ENCODE measurements around the gene LIN9.
"Not testable (repeated sequence)": the region's sequence is repeated elsewhere in the genome, so short reads cannot be mapped to it uniquely, and the experiment has no call there.

Gene LIN9

GRCh38 chr1:226318471-226318870 lies 9.5 kb upstream of the LIN9 start:
- no peak for DNase-seq

DNA sequence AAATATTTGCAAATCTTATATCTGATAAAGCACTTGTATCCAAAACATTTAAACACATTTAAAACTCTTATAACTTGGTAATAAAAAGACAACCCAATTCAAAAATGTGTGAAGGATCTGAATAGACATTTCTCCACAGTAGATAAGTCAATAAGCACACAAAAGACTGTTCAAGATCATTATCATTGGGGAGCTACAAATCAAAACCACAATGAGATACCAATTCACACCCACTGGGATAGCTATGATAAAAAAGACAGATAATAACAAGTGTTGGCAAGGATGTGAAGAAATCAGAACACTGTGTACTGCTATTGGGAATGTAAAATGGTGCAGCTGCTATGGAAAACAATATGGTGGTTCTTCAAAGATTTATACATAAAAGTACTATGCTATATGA lies 5.1 kb upstream of the LIN9 start:
- no peak for DNase-seq

DNA sequence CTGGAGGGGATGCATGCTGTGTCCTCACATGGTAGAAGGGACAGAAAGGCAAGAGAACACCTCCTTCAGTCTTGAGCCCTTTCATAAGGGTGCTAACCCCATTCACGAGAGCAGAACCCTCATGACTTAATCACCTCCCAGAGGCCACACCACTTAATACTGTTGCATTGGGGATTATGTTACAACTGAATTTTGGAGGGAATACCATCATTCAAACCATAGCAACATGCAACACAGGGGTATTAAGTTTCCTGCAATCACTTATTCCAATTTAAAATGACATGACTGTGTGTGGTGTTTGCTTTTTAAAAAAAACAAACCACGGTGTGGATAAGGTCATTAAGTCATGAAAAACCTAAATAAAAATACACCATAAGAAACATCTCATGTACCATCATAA lies 3.1 kb upstream of the LIN9 start:
- DNase-seq, result no peak

GRCh38 chr1:226311376-226311775 lies 2.4 kb upstream of the LIN9 start:
- no peak for DNase-seq

DNA sequence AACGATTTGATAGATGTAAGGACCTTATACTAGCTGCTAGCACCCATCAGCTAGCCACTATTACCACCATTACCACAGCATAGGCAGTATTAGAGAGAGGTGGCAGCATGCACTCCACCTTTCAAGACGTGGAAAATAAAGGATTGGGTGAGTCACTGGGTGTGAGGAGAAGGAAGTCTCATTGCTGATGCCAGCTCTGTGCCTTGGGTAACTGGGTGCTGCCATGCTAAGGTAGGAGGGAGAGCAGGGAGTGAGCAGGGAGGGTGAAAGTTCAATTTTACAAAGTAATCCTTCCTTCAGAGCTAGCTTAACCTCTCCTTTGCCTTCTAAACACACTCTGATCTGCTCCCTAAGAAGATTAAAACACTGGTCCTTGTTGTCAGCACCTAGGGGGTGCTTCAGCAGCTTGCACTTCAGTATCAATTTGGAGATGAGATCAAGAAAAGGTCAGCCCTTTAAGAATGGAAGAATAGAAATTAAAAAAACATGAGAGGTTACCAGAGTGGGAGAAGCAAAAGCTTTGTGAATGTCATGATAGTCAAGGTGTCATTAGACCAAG lies 1.8 kb upstream of the LIN9 start:
- no peak for DNase-seq

DNA sequence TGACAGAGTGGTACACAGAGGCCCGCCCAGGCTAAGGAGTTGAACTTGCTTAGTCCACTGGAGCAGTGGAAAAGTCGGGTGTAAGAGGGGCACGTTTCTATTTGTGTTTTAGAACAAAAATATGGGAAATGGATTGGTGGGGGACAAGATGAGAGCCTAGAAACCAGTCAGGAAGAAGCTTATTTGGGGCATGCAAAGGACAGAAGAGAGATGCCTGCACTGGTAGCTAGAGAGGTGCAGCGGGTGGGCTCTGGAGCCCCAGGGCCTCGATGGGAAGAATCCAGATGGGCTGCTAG lies 1.2 kb upstream of the LIN9 start:
- DNase-seq, result no peak

GRCh38 chr1:226309398-226310244 lies 657 bp upstream of the LIN9 start:
- no peak for DNase-seq

GRCh38 chr1:226308166-226308722 lies 720 bp downstream of the LIN9 start:
- DNase-seq, result no peak

GRCh38 chr1:226306425-226306824 lies 2.5 kb downstream of the LIN9 start:
- no peak for DNase-seq

- DNase-seq, result no peak
These were observed 3.8 kb downstream of the LIN9 start for GRCh38 chr1:226305184-226305583.

- no peak for DNase-seq
These were observed 4.5 kb downstream of the LIN9 start for GRCh38 chr1:226304291-226304955.

- DNase-seq, result no peak
These were observed 6.2 kb downstream of the LIN9 start for GRCh38 chr1:226302731-226303130.

- no peak for DNase-seq
These were observed 12.1 kb downstream of the LIN9 start for GRCh38 chr1:226296911-226297310.

- DNase-seq, result no peak
These were observed 15.4 kb downstream of the LIN9 start for GRCh38 chr1:226293553-226293920.

DNA sequence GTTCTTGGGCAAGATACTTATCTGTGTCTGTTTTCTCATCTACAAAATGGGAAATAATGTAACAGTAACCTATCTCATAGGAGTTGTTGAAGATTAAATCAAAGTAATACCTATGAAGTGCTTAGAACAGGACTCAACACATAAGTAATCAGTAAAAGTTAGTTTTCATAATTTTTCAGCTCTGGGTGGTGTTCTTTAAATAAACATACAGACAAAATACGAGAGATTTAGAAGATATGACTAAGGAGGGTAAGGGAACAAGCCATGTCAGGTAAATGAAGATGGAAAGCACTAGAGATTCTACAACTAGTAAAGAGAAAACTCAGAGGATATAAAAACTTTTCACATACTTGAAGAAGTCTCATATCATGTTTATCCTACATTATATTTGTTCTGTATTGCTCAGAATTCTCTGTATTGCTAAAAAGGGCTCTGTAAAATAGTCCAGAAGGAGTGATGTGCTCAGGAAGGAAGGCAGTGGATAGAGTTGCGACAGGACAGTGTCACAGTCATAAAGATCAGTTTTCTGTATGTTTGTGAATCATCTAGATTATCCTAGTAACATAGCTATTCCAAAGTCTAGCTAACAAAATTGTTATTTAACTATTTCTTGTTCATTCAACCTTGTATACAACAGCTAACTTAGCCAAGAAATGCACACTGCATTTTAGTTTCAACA lies 16.0 kb downstream of the LIN9 start:
- DNase-seq, result no peak

DNA sequence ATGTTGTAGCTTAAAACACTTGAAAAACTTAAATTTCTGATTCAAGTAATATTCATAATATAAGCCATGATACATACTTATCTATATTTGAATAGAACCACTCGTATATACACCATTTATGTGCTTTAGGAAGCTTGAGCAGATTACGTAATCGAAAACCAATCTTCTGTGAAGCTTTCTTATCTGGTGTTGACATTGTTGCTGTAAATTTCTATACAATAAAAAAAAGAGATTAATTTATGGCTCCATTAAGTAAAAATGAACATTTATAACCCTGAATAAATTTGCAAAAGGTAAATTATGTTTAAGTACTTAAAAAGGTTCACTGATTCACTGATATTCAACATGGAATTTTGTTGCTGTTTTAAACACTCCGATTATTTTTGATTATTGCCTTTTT lies 21.4 kb downstream of the LIN9 start:
- DNase-seq, result no peak

DNA sequence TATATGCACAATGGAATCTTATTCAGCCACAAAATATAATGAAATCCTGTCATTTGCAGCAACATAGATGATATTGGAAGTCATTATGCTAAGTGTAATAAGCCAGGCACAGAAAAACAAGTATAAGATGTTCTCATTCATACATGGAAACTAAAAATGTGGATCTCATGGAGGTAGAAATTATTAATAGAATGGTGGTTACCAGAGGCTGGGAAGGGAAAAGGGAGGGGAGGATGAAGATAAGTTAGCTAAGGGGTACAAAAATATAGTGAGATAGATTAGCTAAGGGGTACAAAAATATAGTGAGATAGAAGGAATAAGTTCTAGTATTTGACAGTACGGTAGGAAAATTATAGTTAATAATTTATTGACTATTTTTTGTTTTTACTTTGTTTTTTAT lies 27.9 kb downstream of the LIN9 start:
- DNase-seq, result no peak

GRCh38 chr1:226279498-226279897 lies 29.5 kb downstream of the LIN9 start:
- DNase-seq, result no peak

DNA sequence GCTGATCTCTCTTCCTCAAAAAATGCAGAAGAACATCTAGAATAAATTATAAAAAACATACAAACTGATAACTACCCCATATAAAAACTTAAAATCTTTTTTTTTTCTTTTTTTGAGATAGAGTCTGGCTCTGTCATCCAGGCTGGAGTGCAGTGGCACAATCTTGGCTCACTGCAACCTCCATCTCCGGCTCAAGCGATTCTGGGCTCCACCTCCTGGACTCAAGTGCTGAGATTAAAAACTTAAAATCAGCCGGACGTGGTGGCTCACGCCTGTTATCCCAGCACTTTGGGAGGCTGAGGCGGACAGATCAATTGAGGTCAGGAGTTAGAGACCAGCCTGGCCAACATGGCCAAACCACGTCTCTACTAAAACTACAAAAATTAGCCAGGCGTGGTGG lies 31.1 kb downstream of the LIN9 start:
- DNase-seq, result no peak

GRCh38 chr1:226276987-226277386 lies 32.0 kb downstream of the LIN9 start:
- no peak for DNase-seq

- DNase-seq, result no peak
These were observed 32.8 kb downstream of the LIN9 start for GRCh38 chr1:226276077-226276682.

GRCh38 chr1:226274138-226274537 lies 34.8 kb downstream of the LIN9 start:
- DNase-seq, result no peak

GRCh38 chr1:226272233-226272902 lies 36.6 kb downstream of the LIN9 start:
- DNase-seq, result not testable (repeated sequence)
